Endothelial cell of hepatic sinusoid (primary cell): Measurements from ENCODE around the gene HMGN4.
"Not testable (repeated sequence)": the region's sequence is repeated elsewhere in the genome, so short reads cannot be mapped to it uniquely, and the experiment has no call there.

ENCODE experiments used
- in situ Hi-C: cut with HindIII; loops from 2 replicates; pipeline ENCODE4 v1.10.0; 2017; ENCODE audit warnings: low sequenced_read_pairs

Gene HMGN4

GRCh38 chr6:26521600-26522391, 16.4 kb upstream of the HMGN4 start:
- in situ Hi-C loops: no loop called here

- in situ Hi-C loops: not testable (repeated sequence)
Measured at GRCh38 chr6:26522486-26523228, 15.5 kb upstream of the HMGN4 start.

- in situ Hi-C loops: not testable (repeated sequence)
Measured at GRCh38 chr6:26524314-26524713, 13.9 kb upstream of the HMGN4 start.

GRCh38 chr6:26524722-26525370, 13.3 kb upstream of the HMGN4 start:
- in situ Hi-C loops: loop anchor here (25.0 kb wide), 1 partner anchor 163 kb away; the partner anchor contains the start of gene BTN3A2

GRCh38 chr6:26525838-26526237, 12.3 kb upstream of the HMGN4 start:
- in situ Hi-C loops: loop anchor here (25.0 kb wide), 1 partner anchor 164 kb away; the partner anchor contains the start of gene BTN3A2

GRCh38 chr6:26526928-26527327, 11.2 kb upstream of the HMGN4 start:
- in situ Hi-C loops: loop anchor here (25.0 kb wide), 1 partner anchor 165 kb away; the partner anchor contains the start of gene BTN3A2

GRCh38 chr6:26530203-26530602, 8.0 kb upstream of the HMGN4 start:
- in situ Hi-C loops: loop anchor here (25.0 kb wide), 1 partner anchor 168 kb away; the partner anchor contains the start of gene BTN3A2

GRCh38 chr6:26531897-26532296, 6.3 kb upstream of the HMGN4 start:
- in situ Hi-C loops: loop anchor here (25.0 kb wide), 1 partner anchor 170 kb away; the partner anchor contains the start of gene BTN3A2

GRCh38 chr6:26532699-26533531, 5.3 kb upstream of the HMGN4 start:
- in situ Hi-C loops: loop anchor here (25.0 kb wide), 1 partner anchor 171 kb away; the partner anchor contains the start of gene BTN3A2

GRCh38 chr6:26533532-26533931, 4.6 kb upstream of the HMGN4 start:
- in situ Hi-C loops: loop anchor here (25.0 kb wide), 1 partner anchor 171 kb away; the partner anchor contains the start of gene BTN3A2

- in situ Hi-C loops: loop anchor here (25.0 kb wide), 1 partner anchor 173 kb away; the partner anchor contains the start of gene BTN3A2
Measured at GRCh38 chr6:26534681-26535465, 3.3 kb upstream of the HMGN4 start.

GRCh38 chr6:26536571-26537159, 1.5 kb upstream of the HMGN4 start:
- in situ Hi-C loops: loop anchor here (25.0 kb wide), 1 partner anchor 174 kb away; the partner anchor contains the start of gene BTN3A2

GRCh38 chr6:26537160-26537845, 863 bp upstream of the HMGN4 start:
- in situ Hi-C loops: loop anchor here (25.0 kb wide), 1 partner anchor 175 kb away; the partner anchor contains the start of gene BTN3A2

- in situ Hi-C loops: loop anchor here (25.0 kb wide), 1 partner anchor 176 kb away; the partner anchor contains the start of gene BTN3A2
Measured at GRCh38 chr6:26538572-26538902, 371 bp downstream of the HMGN4 start.

GRCh38 chr6:26539071-26539615, 977 bp downstream of the HMGN4 start:
- in situ Hi-C loops: loop anchor here (25.0 kb wide), 1 partner anchor 177 kb away; the partner anchor contains the start of gene BTN3A2

GRCh38 chr6:26541579-26541978, 3.4 kb downstream of the HMGN4 start:
- in situ Hi-C loops: loop anchor here (5.0 to 25.0 kb wide), 2 partner anchors 51 to 179 kb away; partner anchors contain the start of gene BTN3A2

GRCh38 chr6:26543953-26544352, 5.8 kb downstream of the HMGN4 start:
- in situ Hi-C loops: loop anchor here (5.0 to 25.0 kb wide), 2 partner anchors 48 to 182 kb away; partner anchors contain the start of gene BTN3A2
